Fibroblast of pulmonary artery (primary cell): ENCODE results near the gene MTTP.

Experiments
- DNase-seq: peaks from one replicate; pipeline ENCODE4 v3.0.0-alpha.2; 2010; ENCODE audit warnings: low read depth
- H3K4me3 ChIP-seq: replicated peaks from 2 replicates; pipeline ENCODE4 v1.5.1; 2011; ENCODE audit warnings: low read depth, mild to moderate bottlenecking, control low read depth, low read length, moderate library complexity
- CTCF ChIP-seq: IDR thresholded peaks from 2 replicates; pipeline ENCODE4 v1.5.1; 2011; ENCODE audit warnings: mild to moderate bottlenecking, control low read depth, low read length, inconsistent platforms; ENCODE audit errors: missing control alignments

MTTP gene

GRCh38 chr4:99647071-99647470 lies 72.4 kb downstream of the MTTP start:
- no peak for TF ChIP-seq CTCF
- H3K4me3 ChIP-seq, result no peak overlapping the region
- DNase-seq, result no peak

- no peak overlapping the region for H3K4me3 ChIP-seq
- DNase-seq, result no peak
- no peak for TF ChIP-seq CTCF
These were observed 73.7 kb downstream of the MTTP start for GRCh38 chr4:99648321-99648720.

GRCh38 chr4:99649208-99649607 lies 74.6 kb downstream of the MTTP start:
- DNase-seq, result no peak
- no peak for TF ChIP-seq CTCF
- H3K4me3 ChIP-seq, result no peak overlapping the region

GRCh38 chr4:99649778-99650177 lies 75.2 kb downstream of the MTTP start:
- no peak overlapping the region for H3K4me3 ChIP-seq
- TF ChIP-seq CTCF, result no peak
- DNase-seq, result no peak

- no peak for TF ChIP-seq CTCF
- DNase-seq, result no peak
These were observed 76.6 kb downstream of the MTTP start for GRCh38 chr4:99651016-99651769.

GRCh38 chr4:99651811-99652485 lies 77.3 kb downstream of the MTTP start:
- H3K4me3 ChIP-seq, result no peak overlapping the region
- DNase-seq, result no peak
- no peak for TF ChIP-seq CTCF

More at GRCh38 chr4:99651016-99651769, 76.6 kb downstream of the MTTP start:
- no peak overlapping the region for H3K4me3 ChIP-seq
